Umbilical cord (tissue), 2 donors: ENCODE results near the gene MAS1. TPM values are rescaled to one million over a fixed set of nuclear protein-coding genes. Genes with fewer than 3 reads are reported as not detected.
"Not testable (repeated sequence)": the region's sequence is repeated elsewhere in the genome, so short reads cannot be mapped to it uniquely, and the experiment has no call there.

ENCODE experiments used
- DNase-seq: peaks from one replicate; pipeline ENCODE4 v3.0.0-alpha.2; 2015; ENCODE audit warnings: low spot score
- total RNA-seq: library from RNA; depleted of rRNA; stranded (reverse); fragments of >200 nt; gene quantifications from one replicate; pipeline ENCODE4 v1.2.3, GENCODE V29; 2014; ENCODE audit warnings: low replicate concordance; ENCODE audit not compliant: insufficient read depth

MAS1 gene
- 1.7 TPM for total RNA-seq

- no peak for DNase-seq
Measured at GRCh38 chr6:159890792-159891191, at the start of gene MAS1. MAS1 (plus strand) TSS chr6:159890988; CDS start chr6:159906956, 15,968 bp downstream.

DNA sequence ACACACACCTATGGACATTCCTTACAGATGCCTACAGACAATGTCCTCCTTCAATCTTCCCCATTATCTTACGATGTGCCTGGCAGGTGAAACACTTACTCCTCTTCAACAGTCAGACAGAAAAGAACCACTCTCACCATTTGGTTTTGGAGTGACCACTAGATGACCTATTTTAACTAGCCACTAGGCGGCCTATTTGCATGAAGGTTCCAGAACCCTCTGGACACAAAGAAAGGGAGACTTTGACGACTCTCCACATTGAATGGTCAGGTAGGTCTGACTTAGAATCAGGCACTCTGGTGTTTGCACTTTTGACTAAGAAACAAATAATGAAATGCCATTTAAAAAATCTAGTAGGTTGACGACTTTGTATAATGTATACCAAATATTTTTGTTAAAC, 48.8 kb upstream of the MAS1 start:
- no peak for DNase-seq

DNA sequence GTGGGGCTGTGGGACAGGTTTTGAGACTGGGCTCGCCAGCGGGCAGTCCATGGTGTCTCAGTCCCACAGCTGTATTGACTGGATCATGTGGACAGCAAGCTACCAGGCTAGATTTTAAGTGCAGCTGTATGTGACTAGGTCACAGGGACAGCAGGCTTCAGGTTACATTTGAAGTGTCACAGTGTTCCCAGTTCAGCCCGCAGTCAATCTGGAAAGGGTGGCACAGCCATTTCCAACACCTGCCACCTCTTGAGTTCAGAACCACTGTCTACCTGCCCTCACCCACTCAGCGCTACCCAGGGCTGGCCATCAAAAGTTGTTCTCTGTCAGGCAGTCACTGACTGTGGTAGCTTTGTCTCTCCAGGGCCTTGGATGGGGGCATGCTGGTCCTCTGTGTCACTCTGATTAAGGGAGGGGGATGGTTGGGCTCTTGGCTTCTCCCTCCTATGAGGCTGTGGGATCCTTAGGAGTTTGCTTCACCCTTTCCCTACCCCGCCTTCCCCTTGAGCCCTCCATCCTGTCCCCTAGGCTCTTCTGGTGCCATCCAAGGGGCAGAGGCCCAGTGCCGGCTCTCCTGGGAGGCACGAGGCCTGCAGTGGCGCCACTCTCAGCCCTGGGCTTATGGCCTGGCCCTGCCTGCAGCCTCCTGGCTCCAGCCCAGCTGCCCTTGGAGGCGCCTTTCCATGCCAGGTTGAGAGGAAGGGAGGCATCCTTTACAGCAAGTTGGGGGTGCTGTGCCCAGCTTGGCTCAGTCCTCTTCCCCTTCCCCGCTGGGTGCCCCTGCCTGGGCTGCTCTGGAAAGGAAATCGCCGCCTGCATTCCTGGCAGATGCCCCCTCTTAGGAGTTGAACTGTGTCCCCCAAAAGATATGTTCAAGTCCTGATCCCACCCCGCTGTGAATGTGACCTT, 45.8 kb upstream of the MAS1 start:
- DNase-seq = no peak

DNA sequence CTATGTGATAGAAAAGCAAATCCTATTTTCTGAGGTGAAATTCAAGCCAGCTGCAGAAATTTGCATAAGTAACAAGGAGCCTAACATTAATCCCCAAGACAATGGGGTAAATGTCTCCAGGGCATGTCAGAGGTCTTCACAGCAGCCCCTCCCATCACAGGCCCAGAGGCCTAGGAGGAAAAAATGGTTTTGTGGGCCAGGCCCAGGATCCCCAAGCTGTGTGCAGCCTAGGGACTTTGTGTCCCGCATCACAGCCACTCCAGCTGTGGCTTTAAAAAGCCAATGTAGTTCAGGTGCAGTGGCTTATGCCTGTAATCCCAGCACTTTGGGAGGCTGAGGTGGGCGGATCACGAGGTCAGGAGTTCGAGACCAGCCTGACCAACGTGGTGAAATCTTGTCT, 42.2 kb upstream of the MAS1 start:
- not testable (repeated sequence) for DNase-seq

DNA sequence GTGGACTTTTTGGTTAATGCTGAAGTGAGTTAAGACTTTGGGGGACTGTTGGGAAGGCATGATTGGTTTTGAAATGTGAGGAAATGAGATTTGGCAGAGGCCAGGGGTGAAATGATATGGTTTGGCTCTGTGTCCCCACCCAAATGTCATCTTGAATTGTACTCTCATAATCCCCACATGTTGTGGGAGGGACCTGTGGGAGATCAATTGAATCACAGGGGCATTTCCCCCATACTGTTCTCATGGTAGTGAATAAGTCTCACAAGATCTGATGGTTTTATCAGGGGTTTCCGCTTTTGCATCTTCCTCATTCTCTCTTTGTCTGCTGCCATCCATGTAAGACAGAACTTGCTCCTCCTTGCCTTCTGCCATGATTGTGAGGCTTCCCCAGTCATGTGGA, 40.9 kb upstream of the MAS1 start:
- not testable (repeated sequence) for DNase-seq

- DNase-seq = peak; percentile 53
Measured at GRCh38 chr6:159852877-159853276, 37.9 kb upstream of the MAS1 start.

- peak; percentile 35 for DNase-seq
Measured at GRCh38 chr6:159853754-159854153, 37.0 kb upstream of the MAS1 start.

GRCh38 chr6:159854959-159855358, 35.8 kb upstream of the MAS1 start:
- DNase-seq = no peak

DNA sequence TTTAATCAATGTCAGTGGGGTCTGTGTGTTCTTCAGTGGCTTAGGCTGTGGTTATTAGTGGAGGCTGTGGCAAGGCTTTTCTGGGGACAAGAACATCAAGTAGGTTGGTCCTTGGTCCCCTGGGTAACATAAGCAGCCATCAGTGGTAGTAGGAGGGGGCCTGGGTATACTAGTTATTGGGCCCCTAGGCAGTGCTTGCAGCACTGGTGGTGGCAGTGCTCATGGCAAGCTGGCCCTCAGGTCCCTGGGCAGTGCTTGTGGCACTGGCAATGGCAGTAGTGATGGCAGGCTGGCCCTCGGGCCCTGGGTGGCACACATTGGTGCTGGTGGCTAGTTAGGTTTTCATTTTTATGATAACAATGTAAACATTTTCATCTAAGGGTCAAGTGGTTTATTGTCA, 32.5 kb upstream of the MAS1 start:
- DNase-seq = no peak

DNA sequence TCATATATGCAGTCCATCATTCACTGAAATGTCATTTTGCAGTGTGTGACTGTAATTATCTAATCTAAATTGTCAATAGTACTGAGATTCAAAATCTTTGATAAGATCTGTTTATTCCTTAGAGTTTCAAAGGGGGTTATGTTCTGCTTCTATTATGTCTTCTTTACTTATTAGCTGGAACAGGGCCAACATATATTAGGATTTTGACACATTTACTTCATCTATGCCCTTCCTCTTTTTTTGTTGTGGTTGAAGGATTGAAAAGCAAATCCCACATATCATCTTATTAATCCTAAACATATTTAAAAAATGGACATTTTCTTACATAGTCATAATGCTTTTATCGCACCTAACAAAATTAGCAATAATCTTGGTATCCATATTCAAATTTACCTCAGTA, 30.3 kb upstream of the MAS1 start:
- no peak for DNase-seq

DNA sequence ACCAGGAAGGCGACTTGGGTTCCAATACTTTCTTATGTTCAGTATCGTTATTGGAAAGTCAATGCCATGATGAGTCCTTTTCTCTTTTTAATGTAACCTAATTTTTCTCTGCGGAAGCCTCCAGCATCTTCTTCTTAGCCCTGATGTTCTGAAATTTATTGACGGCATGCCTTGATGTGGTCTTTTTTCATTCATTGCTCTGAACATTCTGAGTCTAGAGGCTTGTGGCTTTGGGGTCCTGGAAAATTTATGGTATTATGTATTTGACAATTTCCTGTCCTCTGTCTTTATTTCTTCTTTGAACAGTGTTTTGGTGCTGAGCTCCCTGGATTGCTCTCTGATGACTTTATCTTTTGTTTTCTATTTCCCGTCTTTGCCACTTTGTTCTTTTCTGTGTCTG, 28.7 kb upstream of the MAS1 start:
- no peak for DNase-seq

- peak; percentile 74 for DNase-seq
Measured at GRCh38 chr6:159863341-159863740, 27.4 kb upstream of the MAS1 start.

- no peak for DNase-seq
Measured at GRCh38 chr6:159865226-159865920, 25.4 kb upstream of the MAS1 start.

GRCh38 chr6:159866286-159867247, 24.2 kb upstream of the MAS1 start:
- DNase-seq = no peak

DNA sequence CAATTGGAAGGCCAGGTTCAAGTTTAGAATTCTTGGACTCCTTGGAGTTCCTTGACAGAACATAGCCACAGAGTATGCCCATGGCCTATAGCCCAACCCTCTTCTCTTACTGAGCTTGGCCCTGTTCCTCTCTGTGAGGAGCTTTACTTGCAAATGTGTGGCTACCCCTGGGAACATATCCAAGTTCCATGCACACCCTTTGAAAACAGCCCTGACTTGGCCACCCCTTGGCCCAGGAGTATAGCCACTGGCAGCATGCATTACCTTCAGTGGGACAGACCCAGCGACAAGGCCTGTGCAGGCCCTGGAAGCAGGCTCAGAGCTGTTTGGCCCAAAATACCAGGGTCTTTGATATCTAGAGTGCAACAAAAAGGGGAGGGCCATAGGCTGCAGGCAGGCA, 19.5 kb upstream of the MAS1 start:
- DNase-seq = no peak

- DNase-seq = no peak
Measured at GRCh38 chr6:159871906-159872305, 18.9 kb upstream of the MAS1 start.

GRCh38 chr6:159874435-159874834, 16.4 kb upstream of the MAS1 start:
- peak; percentile 84 for DNase-seq

- no peak for DNase-seq
Measured at GRCh38 chr6:159875194-159875593, 15.6 kb upstream of the MAS1 start.

DNA sequence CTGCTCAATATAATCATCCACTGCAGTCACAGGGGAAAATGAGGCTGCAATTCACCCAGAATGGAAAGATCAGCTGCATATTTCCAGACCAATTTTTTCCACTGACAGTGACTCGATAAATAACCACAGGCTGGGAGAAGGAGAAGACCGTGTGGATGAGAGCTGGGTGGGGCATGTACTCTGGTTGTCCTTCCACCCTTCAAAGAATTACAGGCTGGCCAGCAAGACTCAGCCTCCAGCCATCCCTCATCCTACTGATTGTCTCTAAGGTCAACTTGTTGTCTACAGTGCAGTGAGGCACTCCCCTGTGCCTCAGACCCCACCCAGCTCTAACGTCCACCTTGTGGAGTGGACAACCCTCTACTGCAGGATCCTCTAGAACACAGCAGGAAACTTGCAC, 14.5 kb upstream of the MAS1 start:
- DNase-seq = no peak

DNA sequence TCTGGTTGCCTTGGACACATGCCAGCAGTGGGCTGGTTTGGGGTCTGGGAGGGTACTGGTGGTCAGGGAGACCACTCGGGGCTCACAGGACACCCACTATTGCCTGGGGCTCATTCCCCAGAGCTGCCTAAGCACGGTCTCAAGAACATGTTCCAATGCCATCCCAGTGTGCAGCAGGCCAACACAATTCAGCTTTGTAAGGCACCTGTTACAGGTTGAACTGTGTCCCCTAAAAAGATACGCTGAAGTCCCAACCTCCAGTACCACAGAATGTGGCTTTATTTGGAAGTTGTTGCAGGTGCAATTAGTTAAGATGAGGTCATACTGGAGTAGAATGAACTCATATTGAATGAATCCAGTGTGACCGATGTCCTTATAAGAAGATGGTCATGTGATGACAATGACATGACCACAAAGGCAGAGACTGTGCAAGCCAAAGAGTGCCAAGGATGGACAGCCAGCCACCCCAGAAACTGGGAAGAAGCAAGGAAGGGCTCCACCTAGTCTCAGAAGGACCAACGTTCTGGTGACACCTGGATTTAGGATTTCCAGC, 13.5 kb upstream of the MAS1 start:
- DNase-seq = no peak

- no peak for DNase-seq
Measured at GRCh38 chr6:159878341-159878740, 12.4 kb upstream of the MAS1 start.
